Measurements from ENCODE around the gene PAPPA. TPM values are rescaled to one million over a fixed set of nuclear protein-coding genes. Genes with fewer than 3 reads are reported as not detected.

The PAPPA gene
- total RNA-seq, 4 donors from 2014 or later, result 2.1 to 5.0 (median 3.7) TPM

- Histone ChIP-seq H3K36me3 (no peaks in the 10 kb centered on the region), H3K4me3 (no peak overlapping the region), H3K4me1 (no peaks in the 10 kb centered on the region), H3K27ac (replicated peaks in 1 of 4) (no peak overlapping the region), H3K27me3 (no peaks in the 10 kb centered on the region), H3K9me3 (no peaks in the 10 kb centered on the region)
- DNase-seq (ENCODE audit: extremely low spot score), result no peak
- 96% methylated on average over 1 of the region's 1 CpG for WGBS
- no peak for TF ChIP-seq EP300 (IDR thresholded peaks at IDR 0.05)
- TF ChIP-seq POLR2AphosphoS5 (IDR thresholded peaks at IDR 0.05), result no peak
- no peak for TF ChIP-seq POLR2A (IDR thresholded peaks at IDR 0.05; ENCODE audit: low read depth)
- TF ChIP-seq CTCF (IDR thresholded peaks at IDR 0.05), result no peak
- intact Hi-C loops (cut with DNase I), result no loop called here
These were observed 56.0 kb downstream of the PAPPA start for GRCh38 chr9:116209414-116210116.

- no peak overlapping the region for H3K27ac ChIP-seq (replicated peaks in 1 of 4)
- no peak for DNase-seq (ENCODE audit: extremely low spot score)
- intact Hi-C loops (cut with DNase I), result no loop called here
- no peaks in the 10 kb centered on the region for H3K9me3 ChIP-seq
- WGBS, result 75% methylated on average over 2 of the region's 2 CpGs
- H3K27me3 ChIP-seq, result no peaks in the 10 kb centered on the region
- no peaks in the 10 kb centered on the region for H3K4me1 ChIP-seq
- H3K4me3 ChIP-seq, result no peak overlapping the region
- H3K36me3 ChIP-seq, result no peaks in the 10 kb centered on the region
- TF ChIP-seq POLR2A (IDR thresholded peaks at IDR 0.05; ENCODE audit: low read depth), result no peak
- TF ChIP-seq EP300 (IDR thresholded peaks at IDR 0.05), result no peak
- TF ChIP-seq POLR2AphosphoS5 (IDR thresholded peaks at IDR 0.05), result no peak
- no peak for TF ChIP-seq CTCF (IDR thresholded peaks at IDR 0.05)
These were observed 59.5 kb downstream of the PAPPA start for GRCh38 chr9:116212986-116213692.

GRCh38 chr9:116213693-116214047, 60.1 kb downstream of the PAPPA start:
- no peaks in the 10 kb centered on the region for H3K36me3 ChIP-seq
- no peak overlapping the region for H3K27ac ChIP-seq (replicated peaks in 1 of 4)
- no peak for TF ChIP-seq POLR2AphosphoS5 (IDR thresholded peaks at IDR 0.05)
- no peak for TF ChIP-seq EP300 (IDR thresholded peaks at IDR 0.05)
- TF ChIP-seq POLR2A (IDR thresholded peaks at IDR 0.05; ENCODE audit: low read depth), result no peak
- no peak for TF ChIP-seq CTCF (IDR thresholded peaks at IDR 0.05)
- no peaks in the 10 kb centered on the region for H3K9me3 ChIP-seq
- no peak for DNase-seq (ENCODE audit: extremely low spot score)
- intact Hi-C loops (cut with DNase I), result no loop called here
- no peaks in the 10 kb centered on the region for H3K4me1 ChIP-seq
- H3K4me3 ChIP-seq, result no peak overlapping the region
- no peaks in the 10 kb centered on the region for H3K27me3 ChIP-seq
- 39% methylated on average over 3 of the region's 3 CpGs for WGBS

GRCh38 chr9:116218399-116218798, 64.8 kb downstream of the PAPPA start:
- H3K27me3 ChIP-seq, result no peaks in the 10 kb centered on the region
- no peaks in the 10 kb centered on the region for H3K9me3 ChIP-seq
- no peak for DNase-seq (ENCODE audit: extremely low spot score)
- 71% methylated on average over 1 of the region's 1 CpG for WGBS
- TF ChIP-seq EP300 (IDR thresholded peaks at IDR 0.05), result no peak
- no peak for TF ChIP-seq POLR2A (IDR thresholded peaks at IDR 0.05; ENCODE audit: low read depth)
- TF ChIP-seq CTCF (IDR thresholded peaks at IDR 0.05), result no peak
- TF ChIP-seq POLR2AphosphoS5 (IDR thresholded peaks at IDR 0.05), result no peak
- intact Hi-C loops (cut with DNase I), result no loop called here
- no peak overlapping the region for H3K4me3 ChIP-seq
- no peak overlapping the region for H3K27ac ChIP-seq (replicated peaks in 1 of 4)
- no peaks in the 10 kb centered on the region for H3K4me1 ChIP-seq
- no peaks in the 10 kb centered on the region for H3K36me3 ChIP-seq

All from esophagus muscularis mucosa (tissue), 4 donors.